ENCODE data around the gene RPAP2.

RPAP2 gene

DNA sequence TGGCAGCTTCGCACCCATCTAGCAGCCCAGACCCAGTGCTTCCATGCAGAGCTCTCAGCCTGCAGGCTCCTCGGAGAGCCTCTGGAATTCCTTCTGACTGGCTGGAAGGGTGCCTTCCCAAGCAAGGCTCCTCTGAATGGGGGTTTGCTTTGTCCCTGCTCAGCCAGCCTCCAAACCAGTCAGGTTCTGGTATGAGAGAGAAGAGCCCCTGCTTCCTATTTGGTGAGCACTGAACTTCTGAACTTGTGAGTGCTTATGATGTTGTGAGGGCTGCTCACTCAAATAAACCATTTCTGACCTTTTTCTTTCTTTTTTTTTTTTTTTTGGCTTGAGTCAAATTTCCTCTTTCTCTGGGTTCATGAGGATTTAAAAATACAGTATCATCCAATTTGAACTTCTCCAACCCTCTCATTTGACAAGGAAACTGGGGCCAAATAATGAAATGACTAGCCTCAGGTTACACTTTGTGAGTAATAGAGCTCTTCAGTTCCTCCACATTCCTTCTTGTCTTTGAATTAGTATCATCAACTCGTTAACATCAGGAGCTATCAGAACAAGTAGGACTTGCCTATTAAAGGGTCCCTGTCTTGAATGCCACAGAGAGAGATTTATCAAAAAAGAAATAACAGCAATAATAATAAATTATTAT, 148.3 kb downstream of the RPAP2 start:
- DNase-seq (ENCODE audit: low spot score): no peak

DNA sequence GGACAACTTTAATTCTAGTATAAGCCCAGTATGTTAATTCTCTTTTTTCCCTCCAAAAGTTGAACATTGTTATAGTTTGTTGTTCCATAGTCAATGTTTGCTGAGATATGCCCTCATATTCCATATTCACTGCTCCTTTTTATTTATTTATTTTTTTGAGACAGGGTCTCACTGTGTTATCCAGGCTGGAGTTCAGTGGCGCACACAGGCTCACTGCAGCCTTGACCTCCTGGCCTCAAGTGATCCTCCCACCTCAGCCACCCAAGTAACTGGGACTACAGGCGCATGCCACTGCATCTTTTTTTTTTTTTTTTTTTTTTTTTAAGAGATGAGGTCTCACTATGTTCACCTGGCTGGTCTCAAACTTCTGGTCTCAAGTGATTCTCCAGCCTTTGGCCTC, 149.1 kb downstream of the RPAP2 start:
- no peak for DNase-seq (ENCODE audit: low spot score)
